NCI-H526 (cell line): ENCODE data around the gene HMCN2.

Source experiments
- DNase-seq, 2 experiments: peaks; one replicate each; lab custom pipeline; 2025; lab: John Stamatoyannopoulos, UW

Gene HMCN2

GRCh38 chr9:130345897-130346385 is 80.4 kb downstream of the HMCN2 start:
- no peak for DNase-seq

GRCh38 chr9:130346431-130346830 is 80.9 kb downstream of the HMCN2 start:
- no peak for DNase-seq

GRCh38 chr9:130347036-130347435 is 81.5 kb downstream of the HMCN2 start:
- DNase-seq, result no peak

- no peak for DNase-seq
These were observed 82.4 kb downstream of the HMCN2 start for GRCh38 chr9:130347931-130348330.

- DNase-seq, result no peak
These were observed 82.8 kb downstream of the HMCN2 start for GRCh38 chr9:130348341-130348740.

- DNase-seq, result no peak
These were observed 83.3 kb downstream of the HMCN2 start for GRCh38 chr9:130348881-130349280.

GRCh38 chr9:130349398-130349797 is 83.8 kb downstream of the HMCN2 start:
- no peak for DNase-seq

- DNase-seq, result no peak
These were observed 85.8 kb downstream of the HMCN2 start for GRCh38 chr9:130351343-130351742.

GRCh38 chr9:130352081-130352480 is 86.5 kb downstream of the HMCN2 start:
- no peak for DNase-seq

GRCh38 chr9:130352586-130353285 is 87.2 kb downstream of the HMCN2 start:
- DNase-seq, result no peak

- no peak for DNase-seq
These were observed 88.8 kb downstream of the HMCN2 start for GRCh38 chr9:130354378-130354777.

GRCh38 chr9:130354806-130355205 is 89.2 kb downstream of the HMCN2 start:
- DNase-seq, result no peak

GRCh38 chr9:130356033-130356432 is 90.5 kb downstream of the HMCN2 start:
- DNase-seq, result no peak

- DNase-seq, result no peak
These were observed 91.5 kb downstream of the HMCN2 start for GRCh38 chr9:130356877-130357584.

- no peak for DNase-seq
These were observed 93.4 kb downstream of the HMCN2 start for GRCh38 chr9:130358928-130359327.

- DNase-seq, result no peak
These were observed 94.3 kb downstream of the HMCN2 start for GRCh38 chr9:130359819-130360218.

GRCh38 chr9:130360672-130361071 is 95.1 kb downstream of the HMCN2 start:
- no peak for DNase-seq

- DNase-seq, result no peak
These were observed 96.4 kb downstream of the HMCN2 start for GRCh38 chr9:130361873-130362362.

GRCh38 chr9:130362691-130363090 is 97.1 kb downstream of the HMCN2 start:
- DNase-seq, result no peak

GRCh38 chr9:130363755-130364404 is 98.3 kb downstream of the HMCN2 start:
- DNase-seq, result no peak

GRCh38 chr9:130364619-130365322 is 99.2 kb downstream of the HMCN2 start:
- no peak for DNase-seq

- no peak for DNase-seq
These were observed 99.8 kb downstream of the HMCN2 start for GRCh38 chr9:130365323-130365721.
